Kidney epithelial cell (primary cell): ENCODE data around the gene RIPK3. TPM values are rescaled to one million over a fixed set of nuclear protein-coding genes. Genes with fewer than 3 reads are reported as not detected.

Experiments
- DNase-seq: peaks from one replicate; pipeline ENCODE4 v3.0.0-alpha.2; 2010; ENCODE audit warnings: low read depth
- H3K27me3 ChIP-seq: 2 replicates; pipeline ENCODE4 v1.6.0; 2011; ENCODE audit warnings: low read length; ENCODE audit not compliant: control insufficient read depth, insufficient read depth
- H3K36me3 ChIP-seq: 2 replicates; pipeline ENCODE4 v1.5.1; 2011; ENCODE audit warnings: low read length; ENCODE audit not compliant: control insufficient read depth, insufficient read depth
- H3K4me3 ChIP-seq: 2 replicates; pipeline ENCODE4 v1.5.1; 2011; ENCODE audit warnings: low read depth, mild to moderate bottlenecking, control low read depth, low read length
- total RNA-seq: library from RNA; depleted of rRNA; stranded (reverse); fragments of >200 nt; gene quantifications from 2 replicates; pipeline ENCODE4 v1.2.3, GENCODE V29; 2015
- TF ChIP-seq, protein P1 (sequence below): IDR thresholded peaks from 2 replicates; pipeline ENCODE4 v1.5.1; 2011; ENCODE audit warnings: mild to moderate bottlenecking, moderate library complexity, low read length, control low read depth, inconsistent platforms; ENCODE audit not compliant: insufficient read depth, poor library complexity, severe bottlenecking

RIPK3 gene
- total RNA-seq, 1 donor from 2014 or later: 2.3 TPM

DNA sequence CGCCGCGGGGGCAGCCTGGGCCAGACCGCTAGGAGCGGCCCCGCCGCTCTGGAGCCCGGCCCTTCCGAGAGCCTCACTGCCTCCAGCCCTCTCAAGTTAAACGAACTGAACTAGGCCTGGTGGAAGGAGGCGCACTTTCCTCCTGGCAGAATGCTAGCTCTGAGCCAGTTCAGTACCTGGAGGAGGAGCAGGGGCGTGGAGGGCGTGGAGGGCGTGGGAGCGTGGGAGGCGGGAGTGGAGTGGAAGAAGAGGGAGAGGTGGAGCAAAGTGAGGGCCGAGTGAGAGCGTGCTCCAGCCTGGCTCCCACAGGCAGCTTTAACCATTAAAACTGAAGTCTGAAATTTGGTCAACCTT is 23.2 kb downstream of the RIPK3 start:
- Histone ChIP-seq H3K27me3 (peaks cover 25% of the 10 kb centered on the region), H3K4me3 (no peak overlapping the region), H3K36me3 (no peaks in the 10 kb centered on the region)
- TF ChIP-seq, protein P1, sequence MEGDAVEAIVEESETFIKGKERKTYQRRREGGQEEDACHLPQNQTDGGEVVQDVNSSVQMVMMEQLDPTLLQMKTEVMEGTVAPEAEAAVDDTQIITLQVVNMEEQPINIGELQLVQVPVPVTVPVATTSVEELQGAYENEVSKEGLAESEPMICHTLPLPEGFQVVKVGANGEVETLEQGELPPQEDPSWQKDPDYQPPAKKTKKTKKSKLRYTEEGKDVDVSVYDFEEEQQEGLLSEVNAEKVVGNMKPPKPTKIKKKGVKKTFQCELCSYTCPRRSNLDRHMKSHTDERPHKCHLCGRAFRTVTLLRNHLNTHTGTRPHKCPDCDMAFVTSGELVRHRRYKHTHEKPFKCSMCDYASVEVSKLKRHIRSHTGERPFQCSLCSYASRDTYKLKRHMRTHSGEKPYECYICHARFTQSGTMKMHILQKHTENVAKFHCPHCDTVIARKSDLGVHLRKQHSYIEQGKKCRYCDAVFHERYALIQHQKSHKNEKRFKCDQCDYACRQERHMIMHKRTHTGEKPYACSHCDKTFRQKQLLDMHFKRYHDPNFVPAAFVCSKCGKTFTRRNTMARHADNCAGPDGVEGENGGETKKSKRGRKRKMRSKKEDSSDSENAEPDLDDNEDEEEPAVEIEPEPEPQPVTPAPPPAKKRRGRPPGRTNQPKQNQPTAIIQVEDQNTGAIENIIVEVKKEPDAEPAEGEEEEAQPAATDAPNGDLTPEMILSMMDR: no peak
- DNase-seq: no peak

DNA sequence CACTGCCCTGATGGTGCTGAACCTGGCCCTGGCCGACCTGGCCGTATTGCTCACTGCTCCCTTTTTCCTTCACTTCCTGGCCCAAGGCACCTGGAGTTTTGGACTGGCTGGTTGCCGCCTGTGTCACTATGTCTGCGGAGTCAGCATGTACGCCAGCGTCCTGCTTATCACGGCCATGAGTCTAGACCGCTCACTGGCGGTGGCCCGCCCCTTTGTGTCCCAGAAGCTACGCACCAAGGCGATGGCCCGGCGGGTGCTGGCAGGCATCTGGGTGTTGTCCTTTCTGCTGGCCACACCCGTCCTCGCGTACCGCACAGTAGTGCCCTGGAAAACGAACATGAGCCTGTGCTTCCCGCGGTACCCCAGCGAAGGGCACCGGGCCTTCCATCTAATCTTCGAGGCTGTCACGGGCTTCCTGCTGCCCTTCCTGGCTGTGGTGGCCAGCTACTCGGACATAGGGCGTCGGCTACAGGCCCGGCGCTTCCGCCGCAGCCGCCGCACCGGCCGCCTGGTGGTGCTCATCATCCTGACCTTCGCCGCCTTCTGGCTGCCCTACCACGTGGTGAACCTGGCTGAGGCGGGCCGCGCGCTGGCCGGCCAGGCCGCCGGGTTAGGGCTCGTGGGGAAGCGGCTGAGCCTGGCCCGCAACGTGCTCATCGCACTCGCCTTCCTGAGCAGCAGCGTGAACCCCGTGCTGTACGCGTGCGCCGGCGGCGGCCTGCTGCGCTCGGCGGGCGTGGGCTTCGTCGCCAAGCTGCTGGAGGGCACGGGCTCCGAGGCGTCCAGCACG is 23.8 kb downstream of the RIPK3 start:
- no peaks in the 10 kb centered on the region for H3K36me3 ChIP-seq
- no peak for DNase-seq
- peaks cover 25% of the 10 kb centered on the region for H3K27me3 ChIP-seq
- H3K4me3 ChIP-seq: no peak overlapping the region
- TF ChIP-seq, protein P1: peak; percentile 4

GRCh38 chr14:24315243-24315806 is 24.5 kb downstream of the RIPK3 start:
- Histone ChIP-seq H3K27me3 (peaks cover 25% of the 10 kb centered on the region), H3K4me3 (no peak overlapping the region), H3K36me3 (no peaks in the 10 kb centered on the region)
- no peak for DNase-seq
- TF ChIP-seq, protein P1: no peak

GRCh38 chr14:24314377-24315193 is 25.2 kb downstream of the RIPK3 start:
- TF ChIP-seq, protein P1: no peak
- peaks cover 25% of the 10 kb centered on the region for H3K27me3 ChIP-seq
- no peaks in the 10 kb centered on the region for H3K36me3 ChIP-seq
- no peak for DNase-seq
- no peak overlapping the region for H3K4me3 ChIP-seq

- TF ChIP-seq, protein P1: no peak
- Histone ChIP-seq H3K36me3 (no peaks in the 10 kb centered on the region), H3K27me3 (peaks cover 20% of the 10 kb centered on the region), H3K4me3 (no peak overlapping the region)
- DNase-seq: no peak
Observed at GRCh38 chr14:24313913-24314312, 25.9 kb downstream of the RIPK3 start.
